CD4-positive, alpha-beta T cell treated with Interleukin-2 at 100 ng/mL for 4 hours (primary cell): ENCODE results near the gene FAM3B.

Experiments
- DNase-seq: peaks from one replicate; pipeline ENCODE4 v3.0.0-alpha.2; 2020; ENCODE audit warnings: low spot score

The FAM3B gene

DNA sequence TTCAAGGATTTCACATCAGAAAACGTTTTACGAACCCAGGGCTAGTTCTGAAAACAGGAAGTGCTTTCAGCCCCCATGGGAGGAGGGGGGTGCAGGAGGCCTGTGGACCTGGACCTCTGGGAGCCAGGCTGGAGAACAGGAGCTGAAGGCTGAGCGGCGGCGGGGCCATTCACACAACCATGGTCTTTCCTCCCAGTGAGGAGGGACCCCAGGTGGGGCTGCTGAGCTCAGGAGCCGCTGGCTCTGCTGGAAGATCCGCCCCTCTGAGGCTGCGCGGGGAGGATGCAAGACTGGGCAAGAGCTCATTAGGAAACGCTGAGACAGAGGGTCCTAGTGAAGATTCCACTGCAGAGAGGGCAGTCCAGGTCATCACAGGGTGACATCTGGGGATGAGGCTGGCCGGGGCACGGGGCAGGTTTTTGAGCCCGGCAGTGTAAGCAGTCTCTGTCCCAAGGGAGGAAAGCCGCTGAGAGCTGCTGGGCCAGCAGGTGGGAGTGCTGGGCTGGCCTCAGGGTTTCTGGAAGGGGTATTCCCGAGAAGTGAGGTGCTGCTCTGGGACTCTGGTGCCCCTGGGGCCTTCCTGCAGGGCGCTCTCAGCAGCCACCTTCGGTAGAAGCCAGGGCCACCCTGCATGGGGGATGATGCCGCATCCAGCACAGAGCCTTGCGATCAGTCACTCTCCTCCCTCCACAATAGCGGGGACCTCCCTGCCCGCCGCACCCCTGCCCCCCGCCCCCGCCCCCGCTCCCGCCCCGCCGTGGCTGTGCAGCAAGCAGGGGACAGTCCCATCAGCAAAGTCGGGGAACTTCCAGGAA is 52.7 kb downstream of the FAM3B start:
- DNase-seq, result peak; percentile 18

DNA sequence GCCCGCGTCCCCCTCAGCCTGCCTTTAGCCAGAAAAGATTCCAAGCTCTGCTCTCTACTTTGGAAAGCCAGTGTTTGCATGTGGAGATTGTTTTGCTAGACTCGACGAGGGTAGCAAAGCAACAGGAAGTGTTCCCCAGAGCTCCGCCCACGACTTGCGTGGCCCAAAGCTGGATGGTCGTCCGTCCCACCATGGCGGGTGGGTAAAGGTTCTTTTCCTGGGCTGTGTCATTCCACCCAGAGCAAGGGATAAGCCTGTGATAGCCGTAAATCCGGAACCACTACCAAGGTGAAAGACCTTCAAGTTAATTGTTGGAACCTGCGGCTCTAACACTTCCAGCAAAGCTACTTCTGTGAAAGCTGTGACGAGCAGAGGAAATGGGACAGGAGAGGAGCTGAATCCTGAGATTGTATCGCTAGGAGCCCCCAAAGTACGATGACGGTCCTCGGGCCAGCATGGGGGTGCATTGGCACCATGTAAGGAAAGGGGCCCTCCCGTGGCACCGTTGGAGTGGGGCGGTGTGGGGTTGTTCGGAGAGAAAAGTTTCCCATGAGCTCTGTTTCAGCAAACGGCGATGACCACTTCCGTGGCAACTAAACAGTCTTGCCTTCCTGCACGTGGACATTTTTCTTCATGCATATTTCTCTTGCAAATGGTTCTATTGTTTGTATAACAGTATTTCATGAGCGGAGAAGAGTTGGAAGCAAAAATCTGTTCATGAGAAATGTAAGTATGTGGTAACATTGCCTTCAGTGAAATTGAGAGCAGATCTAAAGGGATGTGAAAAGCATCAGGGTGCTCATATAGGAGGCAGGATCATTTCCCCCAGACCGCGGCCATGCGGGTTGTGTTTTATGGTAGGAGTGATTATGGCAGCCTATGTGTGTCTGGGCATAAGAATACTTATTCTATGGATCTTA is 53.6 kb downstream of the FAM3B start:
- DNase-seq, result peak; percentile 35

DNA sequence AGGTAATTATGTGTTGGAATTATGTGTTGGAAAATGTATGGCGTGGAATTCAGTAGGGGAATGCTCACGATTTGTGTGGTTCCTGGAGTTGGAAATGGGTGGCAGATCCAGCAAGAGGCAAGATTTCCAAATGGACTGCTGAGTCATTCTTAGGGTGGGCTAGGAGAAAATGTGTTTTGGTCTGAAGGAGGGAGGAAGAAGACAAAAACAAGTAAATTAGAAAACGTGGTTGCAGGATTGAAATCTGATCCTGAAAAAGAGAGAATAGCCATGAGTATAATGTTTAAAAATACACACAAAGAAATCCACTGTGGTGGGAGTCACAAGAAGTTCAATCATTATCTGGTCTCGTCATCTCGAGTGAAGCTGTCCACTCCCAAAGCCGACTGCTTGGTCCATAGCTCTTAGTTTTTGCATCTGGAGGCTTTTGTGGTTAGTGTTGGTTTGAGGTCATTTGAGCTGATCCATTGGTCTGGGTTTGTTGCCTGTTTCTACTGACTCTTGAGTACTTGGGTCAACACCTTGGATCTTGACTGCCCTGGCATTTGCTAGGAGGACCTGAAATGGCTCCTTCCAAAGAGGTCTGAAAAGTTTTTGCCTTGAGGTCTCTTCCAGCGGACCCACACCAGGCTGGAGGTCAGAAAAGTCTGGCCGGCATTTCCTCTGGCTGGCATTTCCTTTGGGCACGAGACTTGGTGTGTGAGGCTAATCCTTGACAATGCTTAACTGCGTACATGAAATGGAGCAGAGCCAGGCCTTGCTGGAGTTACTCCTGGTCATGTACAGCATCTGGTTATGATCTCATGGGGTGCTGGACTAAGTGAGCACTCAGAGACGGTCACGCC is 54.5 kb downstream of the FAM3B start:
- DNase-seq, result no peak

DNA sequence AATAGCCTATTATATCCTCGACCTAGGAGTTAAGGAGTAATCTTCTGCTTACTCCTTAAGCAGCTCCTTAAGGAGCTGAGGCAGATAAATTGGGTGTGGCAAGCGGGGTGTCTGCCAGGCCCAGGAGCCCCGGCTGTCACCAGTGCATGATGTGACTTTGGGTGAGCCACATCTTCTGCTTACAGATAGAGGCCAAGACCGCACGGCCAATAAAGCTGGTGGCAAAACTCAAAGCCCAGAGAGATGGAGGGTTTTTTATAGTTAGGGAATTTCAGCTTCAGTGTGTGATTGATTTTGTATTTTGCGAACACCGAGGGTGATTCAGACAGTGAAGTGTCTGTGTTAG is 55.1 kb downstream of the FAM3B start:
- no peak for DNase-seq

DNA sequence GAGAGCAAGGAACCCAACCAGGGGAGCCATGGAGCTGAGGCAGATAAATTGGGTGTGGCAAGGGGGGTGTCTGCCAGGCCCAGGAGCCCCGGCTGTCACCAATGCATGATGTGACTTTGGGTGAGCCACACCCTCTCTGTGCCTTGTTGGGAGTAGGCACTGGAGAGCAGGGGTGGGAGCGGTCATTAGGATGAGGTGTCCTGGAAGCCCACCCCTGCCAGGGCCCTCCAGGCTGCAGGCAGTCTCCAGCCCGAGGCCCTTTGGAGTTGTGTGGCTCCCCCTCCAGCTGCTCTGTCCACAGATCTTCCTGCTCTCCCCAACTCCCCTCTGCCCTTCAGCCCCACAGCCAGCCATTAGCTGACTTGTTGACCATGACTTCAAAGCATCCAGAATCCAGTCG is 56.7 kb downstream of the FAM3B start:
- no peak for DNase-seq

DNA sequence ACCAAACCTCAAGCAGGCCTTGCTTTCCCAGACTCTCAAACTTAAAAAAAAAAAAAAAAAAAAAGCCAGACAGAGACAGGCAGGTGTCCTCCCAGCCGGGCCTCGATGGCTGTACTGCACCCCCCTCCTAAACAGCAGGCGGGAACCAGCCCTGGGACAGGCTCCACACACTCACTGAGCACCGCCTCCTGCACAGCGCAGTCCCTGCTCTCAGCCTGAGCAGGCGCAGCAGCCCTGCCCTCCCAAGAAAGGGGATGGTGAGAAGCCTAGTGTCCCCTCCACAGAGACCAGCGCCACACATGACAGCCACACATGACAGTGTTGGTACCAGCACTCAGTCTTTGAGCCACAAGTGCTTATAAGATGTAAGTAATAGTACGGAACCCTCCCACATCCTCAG is 57.2 kb downstream of the FAM3B start:
- no peak for DNase-seq

DNA sequence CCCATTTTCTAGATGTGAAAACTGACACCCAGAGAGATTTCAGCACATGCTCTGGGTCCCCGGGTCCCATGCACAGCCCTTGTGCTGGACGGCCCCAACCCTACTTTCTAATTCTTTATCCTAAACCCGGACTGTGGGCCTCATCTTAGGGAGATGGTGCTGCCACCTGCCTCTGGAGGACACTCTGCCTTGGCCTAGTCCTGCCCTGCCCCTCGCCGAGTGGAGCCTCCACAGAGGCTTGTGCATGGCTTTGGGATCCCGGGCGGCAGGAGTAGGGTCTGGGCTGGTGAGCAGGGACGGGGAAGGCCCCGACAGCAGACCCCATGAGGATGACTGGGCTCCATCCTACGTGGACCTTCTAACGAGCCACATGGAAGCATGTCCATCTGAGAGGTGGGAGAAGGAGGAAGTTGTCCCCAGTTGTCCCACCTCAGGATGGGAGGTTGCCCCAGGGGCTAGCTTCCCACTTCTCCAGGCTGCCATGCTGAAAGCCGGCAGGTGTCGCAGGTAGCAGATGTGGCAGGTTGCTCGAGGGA is 57.6 kb downstream of the FAM3B start:
- DNase-seq, result no peak

DNA sequence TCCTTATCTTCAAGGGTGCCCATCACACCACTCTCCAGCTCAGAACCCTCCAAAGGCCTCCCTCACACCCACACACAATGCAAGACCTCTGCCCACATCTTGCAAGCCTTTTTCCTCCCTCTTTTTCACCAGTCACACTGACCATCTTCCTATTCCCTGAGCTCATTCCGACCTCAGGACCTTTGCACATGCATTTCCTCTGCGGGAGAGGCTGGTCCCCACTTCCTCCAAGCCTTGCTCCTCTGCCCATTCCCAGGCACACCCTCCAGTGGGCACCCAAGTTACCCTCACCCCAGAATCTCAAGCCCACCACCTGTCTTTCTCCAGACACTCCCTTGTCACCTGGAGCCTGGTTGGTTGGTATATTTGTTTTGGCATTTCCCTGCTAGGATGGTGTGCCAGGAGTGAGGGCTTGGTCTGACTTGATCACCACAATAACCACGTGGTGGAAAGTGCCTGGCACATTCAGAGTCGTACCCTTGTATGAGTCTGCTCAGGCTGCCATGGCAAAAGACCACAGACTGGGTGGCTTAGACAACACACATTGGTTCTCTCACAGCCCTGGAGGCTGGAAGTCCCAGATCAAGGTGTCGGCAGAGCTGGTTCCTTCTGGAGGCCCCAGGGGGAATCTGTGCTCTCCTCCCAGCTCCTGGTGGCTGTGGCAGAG is 58.4 kb downstream of the FAM3B start:
- DNase-seq, result no peak

DNA sequence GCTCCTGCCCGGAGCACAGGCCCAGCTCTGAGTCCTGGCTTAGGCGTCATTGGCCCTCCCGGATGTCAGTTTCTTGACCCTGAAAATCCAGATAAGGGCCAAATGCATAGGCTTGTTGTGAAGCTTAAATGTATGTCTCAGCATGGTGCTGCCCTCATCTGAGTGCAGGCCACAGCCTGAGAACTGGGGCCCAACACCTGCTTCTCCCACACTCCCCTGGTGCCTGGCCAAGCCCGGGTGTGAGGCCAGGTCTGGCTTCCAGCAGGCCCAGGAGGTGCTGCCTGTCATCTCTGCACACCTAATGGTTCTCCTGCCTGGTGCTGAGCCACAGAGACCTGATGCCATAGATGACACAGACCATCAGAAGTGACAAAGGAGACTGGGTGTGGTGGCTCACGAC is 59.3 kb downstream of the FAM3B start:
- no peak for DNase-seq

DNA sequence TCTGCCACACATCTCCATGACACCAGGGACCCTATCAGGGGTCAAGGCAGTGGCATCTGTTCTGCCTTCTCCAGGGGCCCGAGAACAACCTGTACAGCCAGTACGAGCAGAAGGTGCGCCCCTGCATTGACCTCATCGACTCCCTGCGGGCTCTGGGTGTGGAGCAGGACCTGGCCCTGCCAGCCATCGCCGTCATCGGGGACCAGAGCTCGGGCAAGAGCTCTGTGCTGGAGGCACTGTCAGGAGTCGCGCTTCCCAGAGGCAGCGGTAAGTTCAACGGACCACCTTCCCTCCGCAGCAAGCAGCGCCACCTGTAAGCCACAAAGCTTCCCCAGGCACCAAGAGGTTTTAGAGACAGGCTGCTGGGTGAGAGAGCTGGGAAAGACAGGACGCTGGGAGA is 61.1 kb downstream of the FAM3B start:
- no peak for DNase-seq

DNA sequence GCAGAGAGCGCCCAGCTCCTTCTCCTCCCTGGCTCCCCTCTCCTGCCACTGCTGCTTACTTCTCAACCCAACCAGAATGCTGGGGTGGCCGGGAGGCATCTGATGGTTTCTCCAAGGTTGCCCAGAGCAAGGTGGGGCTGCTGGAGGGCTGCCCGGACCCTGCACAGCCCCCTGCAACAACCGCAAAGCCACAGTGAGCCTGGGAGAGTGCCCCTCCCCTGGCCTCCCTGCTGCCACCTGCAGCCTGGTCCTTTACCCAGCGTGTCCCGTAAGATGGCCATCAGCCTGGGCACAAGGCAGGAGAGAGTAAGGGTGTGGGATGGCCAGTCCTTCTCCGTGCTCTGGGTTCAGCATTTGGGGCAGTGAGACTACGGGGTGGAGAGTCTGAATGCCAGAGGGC is 62.2 kb downstream of the FAM3B start:
- DNase-seq, result no peak

DNA sequence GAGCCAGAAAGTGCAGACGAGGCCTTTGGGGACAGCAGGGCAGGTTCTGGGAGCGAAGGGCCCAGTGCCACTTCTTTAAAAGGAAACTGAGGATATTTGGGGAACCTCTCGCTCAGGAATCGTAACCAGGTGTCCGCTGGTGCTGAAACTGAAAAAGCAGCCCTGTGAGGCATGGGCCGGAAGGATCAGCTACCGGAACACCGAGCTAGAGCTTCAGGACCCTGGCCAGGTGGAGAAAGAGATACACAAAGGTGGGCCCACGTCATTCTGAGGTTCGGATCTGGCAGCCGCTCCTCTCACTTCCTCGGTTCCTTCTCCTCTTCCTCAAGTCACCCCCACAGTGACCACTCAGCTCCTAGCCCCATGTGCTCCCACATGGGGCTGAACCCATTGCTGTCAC is 63.3 kb downstream of the FAM3B start:
- no peak for DNase-seq

DNA sequence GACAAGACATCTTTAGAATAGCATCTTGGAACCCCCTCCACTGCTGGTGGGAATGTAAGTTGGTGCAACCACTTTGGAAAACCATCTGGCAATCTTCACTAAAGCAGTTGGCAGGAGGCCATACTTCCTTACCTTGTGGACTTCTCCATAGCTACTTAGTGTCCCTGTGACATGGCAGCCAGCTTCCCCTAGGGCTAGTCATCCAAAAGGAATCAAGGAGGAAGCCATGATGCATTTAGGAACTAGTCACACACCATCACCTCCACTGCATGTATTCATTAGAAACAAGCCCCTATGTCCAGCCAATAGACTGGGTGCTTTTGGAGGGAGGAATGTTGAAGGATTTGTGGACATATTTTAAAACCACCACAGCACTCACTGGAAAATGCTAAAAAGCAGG is 65.1 kb downstream of the FAM3B start:
- no peak for DNase-seq

DNA sequence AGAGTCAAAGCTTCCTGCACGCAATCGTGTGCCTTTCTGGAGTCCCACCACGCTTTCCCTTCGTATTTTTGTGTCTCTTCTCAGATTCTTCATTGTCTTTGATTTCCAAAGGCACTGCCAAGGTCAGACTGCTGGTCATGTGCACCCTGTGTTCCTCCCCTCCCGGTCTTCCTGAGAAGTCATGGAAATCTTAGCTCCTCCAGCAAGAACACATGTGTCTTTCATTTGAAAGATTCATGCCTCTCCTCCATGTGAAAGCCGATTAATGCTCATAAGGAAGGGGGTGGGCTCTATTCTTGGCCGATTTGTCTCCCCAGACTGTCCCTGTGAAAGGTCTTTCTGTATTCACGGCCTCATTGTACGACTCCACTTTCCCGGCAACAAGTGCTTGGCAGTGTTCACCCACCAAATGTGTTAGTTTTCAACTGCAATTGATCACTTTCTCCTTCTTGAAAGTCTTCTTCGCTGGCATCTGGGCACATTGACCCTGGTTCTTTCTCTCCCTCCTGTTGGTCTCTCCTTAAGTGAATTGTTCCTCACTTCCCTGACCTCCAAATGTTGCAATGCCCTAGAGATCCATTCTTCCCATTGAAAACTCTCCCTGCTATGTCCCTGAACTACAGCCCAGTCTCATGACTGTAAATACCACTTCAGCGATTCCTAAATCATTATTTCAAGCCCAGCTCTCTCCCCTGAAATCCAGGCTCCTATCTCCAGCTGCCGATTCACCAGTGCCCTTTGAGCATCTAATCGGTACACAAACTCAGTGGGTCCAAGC is 70.6 kb downstream of the FAM3B start:
- DNase-seq, result no peak

DNA sequence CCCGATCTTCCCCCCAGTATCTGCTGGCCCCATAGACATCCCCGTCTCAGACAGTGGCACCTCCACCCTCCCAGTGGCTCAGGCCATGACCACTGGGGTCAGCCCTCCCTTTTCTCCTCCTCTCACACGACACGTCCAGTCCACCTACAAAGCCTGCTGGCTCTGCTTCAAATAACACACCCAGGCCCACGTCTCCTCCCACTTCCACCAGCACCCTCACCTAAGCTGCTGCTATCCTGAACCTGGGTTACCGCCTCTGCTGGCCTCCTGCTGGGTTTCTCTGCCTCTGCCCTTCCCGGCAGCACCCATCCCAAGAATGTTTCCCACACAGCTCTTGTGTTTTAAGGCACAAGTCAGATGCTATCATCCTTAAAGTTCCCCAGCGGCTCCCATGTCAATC is 71.2 kb downstream of the FAM3B start:
- no peak for DNase-seq

DNA sequence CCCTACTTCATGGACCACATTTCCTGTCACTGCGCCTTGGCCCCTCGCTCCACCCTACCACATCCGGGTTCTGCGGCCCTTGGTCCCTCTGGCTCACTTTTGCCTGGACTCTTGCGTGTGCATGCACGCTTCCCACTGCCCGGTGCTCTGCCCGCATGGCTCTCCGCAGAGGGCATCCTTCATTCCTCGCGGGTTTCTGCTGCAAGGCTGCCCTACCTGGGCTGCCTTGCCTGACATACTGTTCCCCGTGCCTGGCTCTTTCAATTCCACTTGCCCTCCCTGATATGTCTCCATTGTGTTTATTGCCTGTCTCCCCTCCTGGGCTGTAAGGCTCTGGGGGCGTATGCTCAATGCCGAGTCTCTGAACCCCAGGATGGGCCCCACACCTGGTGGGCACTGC is 71.7 kb downstream of the FAM3B start:
- DNase-seq, result no peak

DNA sequence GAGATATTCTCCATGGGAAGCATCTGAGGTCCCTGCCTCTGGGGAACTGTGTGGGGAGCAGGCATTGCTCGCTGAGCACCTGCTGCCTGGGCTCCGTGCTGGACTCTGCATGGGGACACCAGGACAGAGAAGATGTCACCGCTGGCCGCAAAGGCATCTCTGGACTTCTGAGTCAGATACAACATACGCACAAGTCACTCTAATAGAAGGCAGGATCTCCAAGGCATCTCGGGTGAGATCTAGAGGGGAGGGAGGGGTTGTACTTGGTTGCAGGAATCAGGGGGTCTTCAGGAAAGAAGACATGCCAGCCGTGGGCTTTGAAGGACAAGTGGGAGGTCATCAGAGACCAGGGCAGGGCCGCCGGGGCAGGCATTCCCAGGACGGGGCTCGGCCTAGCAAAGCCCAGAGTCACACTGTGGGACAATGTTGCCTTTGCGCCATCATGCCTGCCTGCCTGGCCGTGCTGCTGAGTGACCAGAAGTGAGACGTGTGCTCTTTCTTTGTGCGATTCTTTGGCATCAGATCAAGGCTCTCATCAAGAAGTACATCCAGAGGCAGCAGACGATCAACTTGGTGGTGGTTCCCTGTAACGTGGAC is 73.5 kb downstream of the FAM3B start:
- no peak for DNase-seq

DNA sequence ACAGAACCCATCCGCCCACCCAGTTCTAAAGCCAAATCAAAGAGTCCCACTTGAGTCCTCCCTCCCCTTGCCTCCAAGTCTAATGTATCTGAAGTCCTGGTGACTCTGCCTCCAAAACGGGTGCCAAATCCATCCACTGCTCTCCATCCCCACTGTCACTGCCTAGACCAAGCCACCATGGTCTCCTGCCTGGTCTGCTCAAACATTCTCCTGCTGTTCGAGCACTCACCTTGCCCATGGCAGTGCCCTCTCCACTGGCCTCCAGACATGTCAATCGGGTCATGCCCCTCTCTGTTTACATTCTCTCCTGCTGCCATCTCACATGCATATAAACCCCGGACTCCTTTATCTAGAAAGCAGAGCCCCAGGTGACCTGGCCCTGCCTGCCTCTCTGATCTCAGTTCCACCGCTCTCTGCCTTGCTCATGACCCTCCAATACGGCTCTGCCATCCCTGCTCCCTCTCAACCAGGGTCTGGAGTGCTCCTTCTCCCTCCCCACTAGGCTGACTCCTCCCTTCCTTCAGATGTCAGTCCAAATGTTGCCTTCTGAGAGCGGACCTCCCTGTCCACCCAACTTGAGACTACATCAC is 77.4 kb downstream of the FAM3B start:
- DNase-seq, result no peak

DNA sequence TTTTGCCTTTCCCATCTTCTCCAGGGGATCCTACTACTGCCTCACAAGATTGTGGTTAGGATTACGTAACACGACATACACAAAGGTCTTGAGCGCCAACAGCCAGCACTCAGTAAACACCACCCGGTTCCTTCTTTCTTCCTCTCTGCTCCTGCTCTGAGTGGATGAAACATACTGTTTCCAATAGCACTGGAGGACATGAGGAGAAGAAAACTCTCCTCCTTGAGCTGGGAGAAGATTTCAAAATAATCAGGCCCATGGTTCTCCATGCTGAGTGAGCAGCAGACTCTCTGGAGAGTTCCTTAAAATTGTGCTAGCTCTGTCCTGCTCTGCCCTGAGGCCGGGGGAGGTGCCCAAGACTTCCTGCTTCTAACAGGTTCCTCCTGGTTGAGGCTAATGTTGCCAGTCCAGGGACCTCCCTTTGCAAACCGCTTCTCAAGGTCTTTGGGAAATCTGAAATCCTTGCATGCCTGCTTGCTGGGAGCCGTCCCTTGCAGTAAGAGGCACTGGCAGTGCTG is 80.0 kb downstream of the FAM3B start:
- DNase-seq, result no peak

DNA sequence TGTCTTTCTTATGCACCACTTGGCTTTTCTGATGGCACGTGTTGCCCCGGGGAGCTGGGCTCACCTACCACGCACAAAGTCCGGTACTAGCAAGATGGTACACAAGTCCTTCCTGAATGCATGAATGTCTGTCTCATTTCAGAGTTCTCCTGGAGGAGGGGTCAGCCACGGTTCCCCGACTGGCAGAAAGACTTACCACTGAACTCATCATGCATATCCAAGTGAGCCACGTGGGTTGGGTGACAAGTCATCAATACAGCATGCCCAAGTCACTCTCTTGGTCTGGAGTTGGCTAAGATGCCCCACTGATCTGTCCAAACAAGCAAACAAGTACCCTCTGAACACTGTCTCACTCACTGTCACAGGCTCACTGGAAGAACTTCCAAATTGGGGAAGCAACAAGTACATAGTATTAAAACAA is 80.9 kb downstream of the FAM3B start:
- no peak for DNase-seq
